Glomerular visceral epithelial cell (primary cell): ENCODE data around the gene PDE6B.
"Not testable (repeated sequence)": the region's sequence is repeated elsewhere in the genome, so short reads cannot be mapped to it uniquely, and the experiment has no call there.

Source experiments
- DNase-seq: peaks from one replicate; pipeline ENCODE4 v3.0.0-alpha.2; 2016; ENCODE audit errors: extremely low spot score

PDE6B gene

DNA sequence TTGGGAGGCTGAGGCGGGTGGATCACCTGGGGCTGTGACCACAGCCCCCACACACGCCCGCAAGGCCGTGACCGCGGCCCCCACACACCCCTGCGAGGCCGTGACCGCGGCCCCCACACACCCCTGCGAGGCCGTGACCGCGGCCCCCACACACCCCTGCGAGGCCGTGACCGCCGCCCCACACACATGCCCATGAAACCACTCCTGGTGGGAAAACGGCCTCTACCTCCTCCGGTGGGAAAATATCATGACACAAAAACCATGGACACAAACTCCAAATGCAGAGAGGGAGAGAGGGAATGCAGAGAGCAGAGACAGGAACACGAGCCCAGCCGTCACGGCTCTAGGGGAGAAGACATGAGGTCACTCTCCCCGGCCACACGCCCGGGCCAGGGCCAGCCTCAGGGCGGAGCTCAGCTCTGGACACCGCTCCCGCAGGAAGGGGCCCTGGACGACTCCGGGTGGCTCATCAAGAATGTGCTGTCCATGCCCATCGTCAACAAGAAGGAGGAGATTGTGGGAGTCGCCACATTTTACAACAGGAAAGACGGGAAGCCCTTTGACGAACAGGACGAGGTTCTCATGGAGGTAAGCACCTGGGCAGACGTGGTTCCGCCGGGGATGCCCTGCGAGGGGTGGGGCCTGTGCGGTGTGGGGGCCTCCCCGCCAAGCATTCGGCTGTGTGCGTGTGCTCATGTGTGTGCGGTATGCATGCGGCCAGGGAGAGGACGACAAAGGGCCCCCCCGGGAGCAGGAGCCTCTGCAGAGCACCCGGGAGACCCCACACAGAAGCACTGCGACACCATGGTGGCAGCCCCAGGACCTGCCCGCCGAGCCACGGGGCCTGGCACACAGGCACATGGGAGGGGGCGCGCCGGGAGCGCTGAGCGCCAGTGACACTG lies 31.3 kb downstream of the PDE6B start:
- DNase-seq: no peak

DNA sequence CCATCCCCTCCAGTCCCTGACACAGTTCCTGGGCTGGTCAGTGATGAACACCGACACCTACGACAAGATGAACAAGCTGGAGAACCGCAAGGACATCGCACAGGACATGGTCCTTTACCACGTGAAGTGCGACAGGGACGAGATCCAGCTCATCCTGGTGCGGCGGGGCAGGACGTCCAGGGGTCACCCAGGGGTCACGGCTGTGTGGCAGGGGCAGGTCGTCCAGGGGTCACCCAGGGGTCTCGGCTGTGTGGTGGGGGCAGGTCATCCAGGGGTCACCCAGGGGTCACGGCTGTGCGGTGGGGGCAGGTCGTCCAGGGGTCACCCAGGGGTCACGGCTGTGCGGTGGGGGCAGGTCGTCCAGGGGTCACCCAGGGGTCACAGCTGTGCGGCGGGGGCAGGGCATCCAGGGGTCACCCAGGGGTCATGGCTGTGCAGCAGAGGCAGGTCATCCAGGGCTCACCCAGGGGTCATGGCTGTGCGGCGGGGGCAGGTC lies 32.0 kb downstream of the PDE6B start:
- DNase-seq: no peak

DNA sequence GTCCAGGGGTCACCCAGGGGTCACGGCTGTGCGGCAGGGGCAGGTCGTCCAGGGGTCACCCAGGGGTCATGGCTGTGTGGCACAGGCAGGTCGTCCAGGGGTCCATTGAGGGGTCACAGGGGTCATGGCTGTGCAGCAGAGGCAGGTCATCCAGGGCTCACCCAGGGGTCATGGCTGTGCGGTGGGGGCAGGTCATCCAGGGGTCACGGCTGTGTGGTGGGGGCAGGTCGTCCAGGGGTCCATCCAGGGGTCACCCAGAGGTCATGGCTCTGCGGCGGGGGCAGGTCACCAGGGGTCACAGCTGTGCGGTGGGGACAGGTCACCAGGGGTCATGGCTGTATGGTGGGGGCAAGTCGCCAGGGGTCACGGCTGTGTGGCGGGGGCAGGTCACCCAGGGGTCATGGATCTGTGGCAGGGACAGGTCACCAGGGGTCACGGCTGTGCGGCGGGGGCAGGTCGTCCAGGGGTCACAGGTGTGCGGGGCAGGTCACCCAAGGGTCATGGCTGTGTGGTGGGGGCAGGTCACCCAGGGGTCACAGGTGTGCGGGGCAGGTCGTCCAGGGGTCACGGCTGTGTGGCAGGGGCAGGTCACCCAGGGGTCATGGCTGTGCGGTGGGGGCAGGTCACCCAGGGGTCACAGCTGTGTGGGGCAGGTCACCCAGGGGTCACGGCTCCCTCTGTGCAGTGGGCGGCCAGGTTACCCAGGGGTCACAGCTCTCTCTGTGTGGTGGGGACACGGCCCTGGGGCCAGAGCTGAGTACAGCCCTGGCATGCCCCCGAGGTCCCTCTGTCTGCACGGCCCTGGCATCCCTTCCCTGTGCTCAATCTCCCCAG lies 32.7 kb downstream of the PDE6B start:
- no peak for DNase-seq

DNA sequence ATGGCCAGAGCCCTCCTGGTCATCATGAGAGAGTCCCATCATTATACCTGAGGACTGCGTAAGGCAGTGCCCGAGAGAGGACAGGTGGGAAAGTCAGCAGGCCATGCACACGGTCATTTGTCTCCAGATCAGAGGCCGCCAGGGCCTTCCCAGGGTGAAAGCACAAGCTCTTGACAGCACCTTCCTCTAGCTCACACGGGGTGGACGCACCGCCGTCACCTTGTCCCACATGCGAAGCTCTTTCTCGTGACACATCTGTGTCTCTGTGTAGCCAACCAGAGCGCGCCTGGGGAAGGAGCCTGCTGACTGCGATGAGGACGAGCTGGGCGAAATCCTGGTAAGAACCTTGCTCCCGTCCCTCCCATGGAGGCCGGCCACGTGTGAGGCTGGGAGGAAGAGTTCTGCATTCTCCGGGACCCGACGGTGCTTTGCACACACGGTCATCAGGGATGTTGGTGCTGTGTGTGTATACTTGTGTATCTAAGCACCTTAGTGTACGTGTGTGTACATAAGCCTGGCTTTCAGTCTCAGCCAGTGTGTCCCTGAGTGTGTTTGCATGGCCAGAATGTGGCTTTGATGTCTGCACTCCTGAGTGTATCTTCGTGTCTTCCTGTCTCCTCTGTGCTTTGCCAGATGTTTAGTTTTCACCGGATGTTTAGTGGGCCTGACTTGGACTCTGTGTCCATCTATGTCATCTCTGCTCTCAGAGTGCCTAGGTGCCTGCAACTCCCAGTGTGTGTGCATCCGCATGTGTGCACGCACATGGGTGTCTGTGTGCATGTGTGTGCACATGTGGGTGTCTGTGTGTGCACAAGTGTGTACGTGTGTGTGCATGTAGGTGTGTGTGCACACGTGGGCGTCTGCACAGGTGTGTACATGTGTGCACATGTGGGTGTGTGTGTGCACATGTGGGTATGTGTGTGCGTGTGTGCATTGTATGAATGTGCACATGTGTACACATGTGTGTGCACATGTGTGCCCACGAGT lies 33.6 kb downstream of the PDE6B start:
- DNase-seq: no peak

DNA sequence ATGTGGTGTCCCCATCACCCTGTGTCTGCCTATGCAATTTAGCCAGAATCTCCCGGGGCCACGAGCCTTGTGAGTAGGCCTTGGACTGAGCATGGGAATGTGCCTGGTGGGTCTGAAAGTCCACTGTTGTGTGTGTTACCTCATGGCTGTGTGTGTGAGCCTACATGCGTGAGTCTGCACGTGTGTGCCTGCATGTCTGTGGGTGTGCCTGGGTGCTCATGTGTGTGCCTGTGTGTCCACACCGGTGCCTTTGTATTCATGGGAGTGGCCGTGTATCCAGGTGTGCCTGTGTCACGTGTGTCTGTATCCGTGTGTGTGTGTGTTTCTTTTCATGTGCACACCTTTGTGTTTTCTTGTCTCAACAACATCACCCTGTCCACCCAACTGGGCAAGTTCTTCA lies 34.5 kb downstream of the PDE6B start:
- DNase-seq: no peak

DNA sequence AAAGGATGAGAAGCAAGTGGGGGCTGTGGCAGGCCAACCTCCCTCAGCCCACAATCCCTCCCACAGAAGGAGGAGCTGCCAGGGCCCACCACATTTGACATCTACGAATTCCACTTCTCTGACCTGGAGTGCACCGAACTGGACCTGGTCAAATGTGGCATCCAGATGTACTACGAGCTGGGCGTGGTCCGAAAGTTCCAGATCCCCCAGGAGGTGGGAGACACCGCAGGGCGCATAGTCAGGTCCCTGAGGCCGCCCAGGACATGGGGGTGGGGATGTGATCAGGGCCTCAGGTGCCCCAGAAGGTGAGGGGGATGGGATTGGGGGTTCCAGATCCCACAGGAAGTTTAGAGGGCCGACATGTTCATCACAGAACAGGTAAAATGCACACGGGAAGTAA lies 35.0 kb downstream of the PDE6B start:
- no peak for DNase-seq

DNA sequence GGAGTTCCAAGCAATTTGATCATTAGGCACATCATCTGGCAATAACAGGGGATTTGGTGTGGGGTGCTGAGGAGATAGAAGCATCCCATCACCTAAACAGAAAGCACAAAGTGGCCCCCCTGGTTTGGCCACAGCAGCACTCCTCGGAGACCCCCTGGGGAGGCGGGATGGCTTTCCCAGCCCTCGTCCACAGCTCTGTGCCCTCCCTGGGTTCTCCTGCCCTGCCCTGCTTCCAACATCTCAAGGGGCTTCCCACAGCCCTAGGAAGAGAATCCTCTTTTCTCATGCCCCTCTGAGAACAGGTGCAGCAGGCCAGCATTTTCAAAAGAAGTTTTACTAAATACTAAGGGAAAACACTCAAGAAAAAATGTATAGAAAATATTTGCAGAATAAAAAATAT lies 35.9 kb downstream of the PDE6B start:
- no peak for DNase-seq

DNA sequence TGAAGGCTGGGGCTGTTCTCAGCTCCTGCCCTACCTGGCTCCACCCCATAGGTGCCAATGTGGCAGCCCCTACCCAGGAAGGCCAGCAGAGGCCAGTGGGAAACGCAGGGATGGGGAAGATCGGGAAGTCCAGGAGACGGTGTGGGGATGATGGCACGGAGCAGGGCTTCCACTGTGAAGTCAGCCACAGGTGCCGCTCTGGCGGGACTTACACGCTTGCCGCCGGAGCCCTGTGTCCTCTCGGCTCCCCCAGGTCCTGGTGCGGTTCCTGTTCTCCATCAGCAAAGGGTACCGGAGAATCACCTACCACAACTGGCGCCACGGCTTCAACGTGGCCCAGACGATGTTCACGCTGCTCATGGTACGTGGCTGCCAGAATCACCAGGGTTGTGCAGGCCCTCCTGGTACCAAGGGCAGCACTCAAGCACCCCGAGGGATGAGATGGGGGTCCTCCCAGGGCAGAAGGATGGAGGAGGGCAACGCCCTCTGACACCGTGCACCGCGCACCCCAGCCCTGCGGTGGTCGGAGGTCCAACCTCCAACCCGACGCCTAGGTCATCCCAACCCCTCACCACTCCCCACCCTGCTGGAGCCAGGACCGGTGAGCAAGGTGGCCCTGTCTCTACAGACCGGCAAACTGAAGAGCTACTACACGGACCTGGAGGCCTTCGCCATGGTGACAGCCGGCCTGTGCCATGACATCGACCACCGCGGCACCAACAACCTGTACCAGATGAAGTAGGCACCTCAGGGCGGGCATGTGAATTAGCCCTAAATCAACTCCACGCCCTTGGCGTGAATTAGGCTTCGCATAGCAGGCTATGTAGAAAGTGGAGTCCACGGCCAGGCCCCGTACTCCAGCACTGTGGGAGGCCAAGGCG lies 36.7 kb downstream of the PDE6B start:
- DNase-seq: no peak

DNA sequence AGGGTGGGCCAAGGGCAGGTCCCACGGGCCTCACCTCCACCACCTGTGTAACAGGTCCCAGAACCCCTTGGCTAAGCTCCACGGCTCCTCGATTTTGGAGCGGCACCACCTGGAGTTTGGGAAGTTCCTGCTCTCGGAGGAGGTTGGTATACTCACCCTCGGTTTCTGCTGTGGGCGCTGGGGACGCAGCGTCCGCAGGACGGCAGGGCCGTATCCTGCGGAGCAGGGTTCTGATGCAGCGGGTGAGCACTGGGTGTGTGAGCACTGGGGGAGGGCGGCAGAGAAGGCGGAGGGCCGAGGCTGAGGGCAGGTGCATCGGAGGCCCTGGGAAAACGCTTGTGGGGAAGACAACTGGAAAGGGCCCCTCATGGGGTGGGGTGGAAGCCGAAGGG lies 37.7 kb downstream of the PDE6B start:
- no peak for DNase-seq

DNA sequence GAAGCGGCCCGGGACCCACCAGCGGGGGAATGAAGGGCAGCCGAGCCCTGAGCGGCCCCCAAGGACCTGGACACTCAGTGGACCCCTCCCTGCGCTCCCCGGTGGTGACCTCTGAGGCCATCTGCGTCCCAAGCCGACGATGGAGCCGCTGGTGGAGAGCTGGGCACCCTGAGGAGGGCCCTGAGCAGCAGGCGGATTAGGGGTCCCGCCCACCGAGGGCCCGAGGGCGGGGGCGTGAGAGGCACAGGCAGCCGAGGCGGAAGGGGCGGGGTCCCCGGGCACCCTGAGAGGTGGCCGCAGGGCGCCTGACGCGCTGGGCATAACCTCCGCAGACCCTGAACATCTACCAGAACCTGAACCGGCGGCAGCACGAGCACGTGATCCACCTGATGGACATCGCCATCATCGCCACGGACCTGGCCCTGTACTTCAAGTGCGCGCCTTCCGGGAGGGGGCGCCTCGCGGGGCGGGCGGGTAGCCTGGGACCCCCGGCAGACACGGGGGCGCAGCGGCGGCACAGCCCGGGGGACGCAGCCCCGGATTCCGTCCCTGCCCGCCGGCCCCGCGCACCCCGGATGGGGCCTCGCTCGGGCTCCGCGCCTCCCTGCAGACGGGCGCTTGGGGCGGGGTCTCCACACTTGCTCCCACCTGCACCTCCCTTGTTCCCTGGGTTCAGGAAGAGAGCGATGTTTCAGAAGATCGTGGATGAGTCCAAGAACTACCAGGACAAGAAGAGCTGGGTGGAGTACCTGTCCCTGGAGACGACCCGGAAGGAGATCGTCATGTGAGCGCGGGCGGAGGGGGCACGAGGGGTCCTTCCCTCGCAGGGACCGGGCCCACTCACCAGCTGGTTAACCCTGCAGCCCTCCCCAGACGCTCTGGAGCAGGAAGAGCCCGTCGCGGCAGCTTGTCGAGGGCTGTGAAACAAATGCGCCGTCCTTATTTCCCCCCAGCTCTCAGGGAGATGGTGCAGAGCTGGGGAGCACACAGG lies 38.4 kb downstream of the PDE6B start:
- DNase-seq: no peak

DNA sequence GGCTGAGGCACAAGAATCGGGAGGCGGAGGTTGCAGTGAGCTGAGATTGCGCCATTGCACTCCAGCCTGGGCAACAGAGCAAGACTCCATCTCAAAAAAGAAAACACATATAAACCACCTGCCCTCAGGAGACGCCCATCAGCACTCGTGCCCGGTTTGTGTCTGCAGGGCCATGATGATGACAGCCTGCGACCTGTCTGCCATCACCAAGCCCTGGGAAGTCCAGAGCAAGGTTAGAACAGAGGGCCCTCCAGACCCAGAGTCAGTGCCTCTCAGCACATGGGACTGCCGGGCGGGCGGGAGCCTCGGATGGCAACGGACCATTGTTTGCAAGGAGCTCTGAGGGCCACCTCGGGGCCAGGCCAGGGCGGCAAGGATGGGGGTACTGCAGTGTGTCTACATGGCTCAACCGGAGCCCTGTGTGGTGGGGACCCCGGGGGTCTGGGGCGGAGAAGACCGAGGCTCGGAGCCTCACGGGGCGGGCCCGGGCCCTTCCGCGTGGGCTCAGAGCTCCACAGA lies 39.4 kb downstream of the PDE6B start:
- DNase-seq: no peak

DNA sequence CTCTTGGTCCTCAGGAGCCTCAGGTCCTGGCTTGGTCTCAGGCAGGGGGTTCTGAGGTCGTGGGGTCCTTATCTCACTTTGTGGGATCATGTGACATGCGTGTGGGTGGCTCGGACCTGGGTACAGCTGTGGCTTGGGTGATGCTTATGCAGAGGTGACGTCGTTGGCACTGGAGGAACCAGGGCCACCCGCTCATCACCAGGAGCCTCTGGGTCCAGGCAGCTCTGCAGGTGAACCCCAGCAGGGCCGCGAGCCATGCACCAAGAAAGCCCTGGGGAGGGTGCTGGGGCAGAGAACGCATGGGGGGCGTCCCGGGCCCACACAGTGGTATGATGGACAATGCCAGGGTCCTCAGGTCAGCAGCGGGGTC lies 40.0 kb downstream of the PDE6B start:
- DNase-seq: no peak

DNA sequence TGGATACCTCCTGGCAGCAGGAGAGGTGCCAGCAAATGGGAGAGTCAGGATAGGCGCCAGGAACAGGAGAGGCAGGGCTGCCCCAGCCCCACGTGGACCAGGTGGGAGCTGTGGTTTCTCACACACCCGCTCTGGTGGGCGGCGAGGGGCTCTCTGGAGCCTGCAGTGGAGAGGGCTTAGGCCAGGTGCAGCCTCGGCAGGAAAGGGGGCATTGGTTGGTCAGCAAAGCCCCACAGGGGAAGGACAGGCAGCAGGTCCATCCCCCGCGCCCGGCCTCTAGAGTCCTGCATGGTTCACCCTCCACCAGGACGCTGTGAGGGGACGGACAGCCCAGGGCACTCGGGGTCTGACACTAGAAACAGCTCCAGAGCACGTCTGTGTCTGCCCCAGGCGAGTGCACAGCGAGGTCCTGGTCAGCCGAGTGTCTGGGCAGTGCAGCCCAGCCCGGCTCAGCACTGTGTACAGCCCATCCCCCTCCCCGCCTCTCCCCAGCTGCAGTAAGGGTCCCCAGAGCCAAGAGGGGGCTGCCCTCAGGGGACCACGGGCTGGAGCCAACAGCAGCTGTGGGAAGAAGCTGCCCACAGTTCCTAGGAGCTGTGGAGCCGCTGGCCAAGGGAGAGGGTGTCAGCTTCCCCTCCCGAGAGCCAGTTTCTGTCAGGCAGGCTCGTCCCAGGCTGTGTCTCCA lies 40.5 kb downstream of the PDE6B start:
- DNase-seq: no peak

DNA sequence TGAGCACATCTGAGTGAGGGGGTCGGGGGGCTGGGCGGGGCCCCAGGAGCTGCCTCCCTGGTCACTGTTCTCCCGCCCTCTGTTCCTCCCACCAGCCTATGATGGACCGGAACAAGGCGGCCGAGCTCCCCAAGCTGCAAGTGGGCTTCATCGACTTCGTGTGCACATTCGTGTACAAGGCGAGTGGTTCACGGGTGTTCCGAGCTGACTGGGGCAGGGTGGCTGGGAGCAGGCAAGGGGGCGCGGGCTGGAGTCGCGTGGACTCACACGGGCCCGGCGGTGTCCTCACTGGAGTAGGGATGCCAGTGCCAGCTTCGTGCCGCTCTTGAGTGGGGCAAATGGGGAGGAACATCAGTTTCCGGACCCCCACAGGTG lies 41.0 kb downstream of the PDE6B start:
- DNase-seq: no peak

DNA sequence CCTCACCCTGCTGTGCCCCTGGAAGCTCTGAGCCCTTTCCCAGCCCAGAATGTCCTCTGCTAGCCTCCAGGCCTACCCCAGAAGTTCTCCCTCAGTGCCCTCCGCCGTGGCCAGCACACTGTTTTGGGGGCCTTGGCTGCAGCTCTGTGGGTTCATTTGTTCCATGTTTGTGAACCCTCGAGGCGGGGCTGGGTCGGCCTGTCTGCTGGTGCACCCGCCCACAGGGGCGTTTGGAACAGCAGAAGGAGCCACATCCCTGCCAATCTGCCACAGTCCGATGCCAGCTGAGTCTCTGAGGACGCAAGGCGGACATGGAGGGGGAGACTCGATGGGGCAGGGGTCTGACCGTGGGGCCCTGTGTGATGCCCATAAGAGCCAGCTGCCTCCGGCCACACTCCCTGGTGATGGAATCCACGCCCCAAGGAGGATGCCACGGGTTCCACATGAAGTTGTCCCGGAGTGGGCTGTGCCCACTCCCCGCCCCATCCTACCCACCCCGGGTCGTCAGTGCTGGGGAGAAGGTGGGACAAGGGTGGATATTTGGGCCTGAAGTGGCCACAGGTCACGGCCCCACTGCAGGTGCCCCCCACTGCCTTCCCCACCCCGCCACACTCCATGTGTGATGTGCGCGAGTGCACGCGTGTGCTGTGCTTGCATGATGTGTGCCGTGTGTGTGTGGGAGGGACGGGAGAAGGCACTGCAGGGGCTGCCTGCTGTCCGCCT lies 41.6 kb downstream of the PDE6B start:
- DNase-seq: no peak

DNA sequence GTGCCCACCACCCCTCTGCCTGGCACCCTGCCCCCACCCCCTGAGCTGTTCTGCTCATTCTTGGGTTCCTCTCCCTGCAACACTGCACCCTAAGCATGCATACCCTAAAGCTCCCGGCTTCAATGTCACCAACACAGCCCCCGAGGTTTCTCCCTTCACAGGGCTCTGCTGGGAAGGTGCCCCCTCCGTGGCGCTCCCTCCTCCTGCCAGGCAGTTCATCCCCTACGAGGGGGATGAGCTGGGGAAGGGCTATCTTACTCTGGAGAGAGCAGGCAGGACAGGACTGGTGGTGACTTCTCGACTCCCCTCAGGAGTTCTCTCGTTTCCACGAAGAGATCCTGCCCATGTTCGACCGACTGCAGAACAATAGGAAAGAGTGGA lies 42.2 kb downstream of the PDE6B start:
- no peak for DNase-seq

DNA sequence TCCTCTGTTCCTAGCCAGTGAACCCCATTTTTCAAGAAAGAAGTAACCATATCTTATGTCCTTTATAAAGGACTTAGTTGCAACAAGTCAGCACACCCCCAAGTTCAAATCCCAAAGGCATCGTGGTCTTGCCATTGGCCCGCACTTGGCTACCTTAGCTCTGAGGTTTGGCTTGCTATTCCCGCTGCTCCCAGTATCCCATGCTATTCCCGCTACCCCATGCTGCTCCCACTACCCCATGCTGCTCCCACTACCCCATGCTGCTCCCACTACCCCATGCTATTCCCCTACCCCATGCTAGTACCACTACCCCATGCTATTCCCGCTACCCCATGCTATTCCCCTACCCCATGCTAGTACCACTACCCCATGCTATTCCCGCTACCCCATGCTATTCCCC lies 42.8 kb downstream of the PDE6B start:
- not testable (repeated sequence) for DNase-seq
